Fibroblast of upper back skin (primary cell): ENCODE data around the gene CLK2.
"Not testable (repeated sequence)": the region's sequence is repeated elsewhere in the genome, so short reads cannot be mapped to it uniquely, and the experiment has no call there.

Source experiments
- DNase-seq: peaks from one replicate; pipeline ENCODE4 v3.0.0-alpha.2; 2013

Gene CLK2

DNA sequence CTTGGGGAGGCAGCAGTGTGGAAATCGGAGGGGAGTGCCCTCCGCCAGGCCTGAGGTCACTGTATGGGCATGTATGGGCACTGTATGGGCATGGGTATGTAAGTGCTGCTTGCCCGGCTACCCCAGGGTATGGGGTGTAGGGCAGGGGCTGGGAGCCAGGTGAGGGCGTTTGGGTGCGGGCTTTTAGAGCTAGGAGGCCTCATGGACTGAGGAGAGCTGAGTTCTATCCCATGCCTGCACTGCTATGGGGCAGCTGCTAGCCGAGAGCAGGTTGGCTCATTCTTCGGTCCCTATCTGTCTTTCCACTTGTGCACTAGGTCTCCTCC is 22.6 kb upstream of the CLK2 start:
- DNase-seq, result no peak

DNA sequence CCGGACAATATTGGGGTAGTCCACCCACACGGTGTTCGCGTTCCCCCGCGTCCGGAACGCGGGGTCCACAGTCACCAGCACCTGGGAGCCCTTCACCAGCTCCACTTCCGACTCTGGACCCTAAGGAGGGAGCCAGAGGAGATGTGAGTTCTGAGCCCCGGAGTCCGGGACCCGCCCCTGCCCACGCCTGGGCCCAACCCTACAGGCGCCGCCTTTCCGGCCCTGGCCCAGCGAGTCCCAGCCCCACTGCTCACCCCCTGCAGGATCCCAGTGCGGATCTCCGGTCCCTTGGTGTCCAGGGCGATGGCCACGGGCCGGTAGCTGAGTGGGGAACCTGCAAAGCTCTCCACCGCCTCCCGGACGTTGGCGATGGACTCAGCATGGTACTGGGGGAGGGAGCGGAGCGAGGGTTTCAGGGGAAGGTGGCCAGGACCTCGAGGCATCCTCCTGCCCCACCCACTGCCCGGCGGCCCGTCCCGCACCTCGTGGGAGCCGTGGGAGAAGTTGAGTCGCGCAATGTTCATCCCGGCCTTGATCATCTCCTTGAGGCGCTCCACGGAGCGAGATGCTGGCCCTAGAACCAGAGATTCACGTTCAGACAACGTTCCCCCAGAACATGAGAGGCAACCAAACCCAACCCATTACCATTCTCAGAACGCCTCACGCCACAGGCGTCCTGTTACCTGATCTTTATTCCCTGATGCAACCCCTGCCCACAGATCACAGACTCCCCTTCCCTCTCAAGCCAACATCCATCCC is 22.1 kb upstream of the CLK2 start:
- no peak for DNase-seq

- no peak for DNase-seq
These were observed 21.3 kb upstream of the CLK2 start for GRCh38 chr1:155294520-155295182.

DNA sequence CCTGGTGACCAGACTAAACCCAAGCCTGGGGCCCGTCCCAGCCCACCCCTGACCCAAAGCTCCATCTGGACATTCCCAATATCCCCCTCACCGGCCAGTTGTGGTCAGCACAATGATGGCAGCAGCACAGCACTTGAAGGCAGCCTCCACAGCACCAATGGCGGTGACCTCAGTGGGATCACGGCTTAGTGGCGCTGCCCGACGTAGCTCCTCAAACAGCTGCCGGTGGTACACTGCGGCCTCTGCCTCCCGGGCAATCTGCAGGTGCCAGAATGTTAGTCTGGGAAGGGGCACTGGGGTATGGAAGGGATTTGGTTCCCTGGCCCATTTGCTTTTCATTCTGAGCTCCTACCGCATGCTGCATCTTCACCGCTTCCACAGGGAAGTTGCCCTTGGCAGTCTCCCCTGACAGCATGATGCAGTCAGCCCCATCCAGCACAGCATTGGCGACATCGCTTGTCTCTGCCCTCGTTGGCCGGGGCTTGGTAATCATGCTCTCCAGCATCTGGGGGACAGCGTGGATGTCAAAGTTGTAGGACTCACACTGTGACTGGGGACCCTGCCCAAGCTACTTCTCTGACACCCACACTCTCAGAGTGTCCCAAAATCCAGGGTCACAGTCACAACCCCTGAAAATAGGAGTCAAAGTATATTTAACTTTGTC is 19.9 kb upstream of the CLK2 start:
- DNase-seq, result no peak

DNA sequence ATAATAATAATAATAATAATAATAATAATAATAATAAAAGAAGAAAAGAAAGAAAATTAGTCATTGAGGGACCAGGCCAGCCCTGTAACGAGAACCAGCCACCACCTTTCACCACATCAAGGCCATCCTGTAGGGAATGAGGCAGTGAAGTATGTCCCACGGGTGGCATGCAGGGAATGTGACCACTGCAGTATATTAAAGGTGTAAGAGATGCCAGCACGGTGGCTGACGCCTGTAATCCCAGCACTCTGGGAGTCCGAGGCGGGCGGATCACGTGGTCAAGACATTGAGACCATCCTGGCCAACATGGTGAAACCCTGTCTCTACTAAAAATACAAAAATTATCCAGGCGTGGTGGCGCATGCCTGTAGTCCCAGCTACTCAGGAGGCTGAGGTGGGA is 17.7 kb upstream of the CLK2 start:
- DNase-seq, result not testable (repeated sequence)

GRCh38 chr1:155287987-155288543 is 14.8 kb upstream of the CLK2 start:
- DNase-seq, result no peak

DNA sequence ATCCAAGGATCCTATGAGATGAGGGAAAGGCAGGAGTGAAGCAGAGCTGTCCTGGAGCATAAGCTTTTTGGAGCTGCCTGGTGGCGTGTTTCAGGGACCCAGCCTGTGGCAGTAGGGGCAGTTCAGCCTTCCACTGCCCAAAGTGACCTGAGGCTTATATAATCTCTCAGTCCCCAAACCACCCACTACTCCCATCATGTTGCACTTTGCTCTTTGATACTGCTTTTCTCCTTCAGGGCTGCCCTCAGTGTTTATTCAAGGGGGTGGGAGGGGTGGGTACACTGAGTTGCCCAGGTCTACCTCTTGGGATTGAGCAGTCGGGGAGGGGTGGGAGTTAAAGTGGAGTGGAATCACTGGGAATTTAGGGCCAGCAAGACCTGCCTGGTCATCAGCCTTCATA is 13.2 kb upstream of the CLK2 start:
- DNase-seq, result no peak

DNA sequence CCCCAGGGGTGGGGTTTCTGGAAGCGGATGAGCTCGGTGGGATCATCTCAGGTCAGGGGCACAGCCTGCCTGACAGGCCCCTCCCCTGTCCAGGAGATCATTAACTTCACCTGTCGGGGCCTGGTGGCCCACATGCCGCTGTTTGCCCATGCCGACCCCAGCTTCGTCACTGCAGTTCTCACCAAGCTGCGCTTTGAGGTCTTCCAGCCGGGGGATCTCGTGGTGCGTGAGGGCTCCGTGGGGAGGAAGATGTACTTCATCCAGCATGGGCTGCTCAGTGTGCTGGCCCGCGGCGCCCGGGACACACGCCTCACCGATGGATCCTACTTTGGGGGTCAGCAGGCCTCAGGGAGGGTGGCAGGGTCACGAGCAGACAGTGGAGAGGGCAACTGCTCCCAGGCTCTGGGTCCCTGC is 12.3 kb upstream of the CLK2 start:
- no peak for DNase-seq

- DNase-seq, result no peak
These were observed 11.8 kb upstream of the CLK2 start for GRCh38 chr1:155285063-155285462.

GRCh38 chr1:155284476-155284875 is 11.2 kb upstream of the CLK2 start:
- no peak for DNase-seq

GRCh38 chr1:155282488-155283091 is 9.3 kb upstream of the CLK2 start:
- no peak for DNase-seq

DNA sequence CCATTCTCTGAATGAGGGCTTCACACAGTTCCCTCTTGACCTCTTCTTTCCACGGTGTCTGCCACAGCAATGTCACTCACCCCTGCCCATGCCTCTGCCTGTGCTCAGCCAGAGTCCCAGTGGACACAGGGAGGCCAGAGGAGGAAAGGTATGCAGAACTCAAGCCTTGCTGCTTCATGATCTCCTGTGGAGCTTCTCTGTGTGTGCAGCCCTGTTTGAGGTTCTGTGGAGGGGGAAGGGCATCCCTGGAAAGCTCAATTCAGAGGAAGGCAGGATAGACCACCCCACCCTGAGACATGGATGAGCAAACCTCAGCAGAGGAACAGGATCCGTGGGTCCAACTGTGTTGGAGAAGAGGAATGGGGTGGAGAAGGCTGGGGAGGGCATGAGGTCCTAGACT is 6.0 kb upstream of the CLK2 start:
- no peak for DNase-seq

DNA sequence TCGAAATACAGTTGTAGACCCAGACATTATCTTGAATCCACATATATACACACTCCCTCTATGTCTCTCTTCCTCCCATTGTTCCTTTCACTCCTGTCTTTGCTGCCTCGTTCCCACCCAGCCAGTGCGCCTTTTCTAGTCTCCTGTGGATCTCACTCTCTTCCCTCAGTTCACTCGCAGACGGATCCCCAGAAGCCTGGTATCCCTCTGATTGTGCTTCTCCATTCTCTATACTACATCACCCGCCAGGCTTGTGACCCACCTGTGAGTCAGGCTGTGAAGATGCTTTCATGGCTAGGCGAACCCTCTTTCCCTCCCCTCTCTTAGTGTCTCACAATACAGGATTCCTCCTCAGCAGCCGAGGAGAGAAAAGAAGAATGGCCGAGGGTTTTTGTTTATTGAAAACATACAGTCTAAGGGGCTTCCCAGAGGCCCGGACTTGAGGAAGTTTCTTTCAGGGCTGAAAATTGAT is 5.4 kb upstream of the CLK2 start:
- no peak for DNase-seq

DNA sequence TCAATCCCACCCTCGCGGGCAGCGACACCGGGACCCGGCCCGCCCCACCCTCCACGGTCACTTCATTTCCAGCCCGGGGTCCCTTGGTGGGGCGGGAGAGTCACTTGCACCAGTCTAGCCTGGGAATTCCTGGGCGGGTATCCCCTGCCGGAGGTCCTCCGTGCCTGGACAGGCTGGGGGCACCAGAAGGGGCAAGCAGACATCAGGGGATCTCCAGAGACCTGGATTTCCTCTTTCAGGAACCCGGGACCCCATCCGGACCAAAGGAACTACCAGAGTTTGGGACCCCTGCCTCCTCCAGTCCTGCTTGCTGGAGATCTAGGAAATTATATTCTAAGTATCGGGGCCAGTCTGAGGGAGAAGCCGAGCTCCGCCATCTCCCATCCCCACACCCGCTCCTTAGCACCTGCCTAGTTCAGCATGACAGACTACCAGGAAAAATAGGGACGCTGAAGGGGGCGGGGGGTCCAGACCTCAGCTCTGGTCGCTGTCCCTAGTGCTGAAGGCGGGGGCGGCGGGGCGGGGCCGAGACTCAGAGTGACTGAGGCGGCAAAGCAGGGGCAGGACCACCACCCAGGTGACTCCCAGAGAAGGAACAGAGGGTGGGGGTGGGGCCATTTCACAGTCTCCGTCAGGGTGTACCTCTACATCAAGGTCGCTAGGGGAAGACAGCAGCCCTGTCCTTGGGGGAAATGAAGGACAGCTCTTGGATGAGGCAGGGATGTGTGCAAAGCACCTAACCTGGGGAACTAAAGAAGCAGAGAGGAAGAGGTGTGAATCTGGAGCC is 4.8 kb upstream of the CLK2 start:
- peak; percentile 19 for DNase-seq

- peak; percentile 94 for DNase-seq
These were observed 4.0 kb upstream of the CLK2 start, which contains the start of gene HCN3 for GRCh38 chr1:155277070-155277901. Gene HCN3, plus strand, starts transcription at chr1:155277463. Its CDS starts 128 bp downstream, at chr1:155277591.

DNA sequence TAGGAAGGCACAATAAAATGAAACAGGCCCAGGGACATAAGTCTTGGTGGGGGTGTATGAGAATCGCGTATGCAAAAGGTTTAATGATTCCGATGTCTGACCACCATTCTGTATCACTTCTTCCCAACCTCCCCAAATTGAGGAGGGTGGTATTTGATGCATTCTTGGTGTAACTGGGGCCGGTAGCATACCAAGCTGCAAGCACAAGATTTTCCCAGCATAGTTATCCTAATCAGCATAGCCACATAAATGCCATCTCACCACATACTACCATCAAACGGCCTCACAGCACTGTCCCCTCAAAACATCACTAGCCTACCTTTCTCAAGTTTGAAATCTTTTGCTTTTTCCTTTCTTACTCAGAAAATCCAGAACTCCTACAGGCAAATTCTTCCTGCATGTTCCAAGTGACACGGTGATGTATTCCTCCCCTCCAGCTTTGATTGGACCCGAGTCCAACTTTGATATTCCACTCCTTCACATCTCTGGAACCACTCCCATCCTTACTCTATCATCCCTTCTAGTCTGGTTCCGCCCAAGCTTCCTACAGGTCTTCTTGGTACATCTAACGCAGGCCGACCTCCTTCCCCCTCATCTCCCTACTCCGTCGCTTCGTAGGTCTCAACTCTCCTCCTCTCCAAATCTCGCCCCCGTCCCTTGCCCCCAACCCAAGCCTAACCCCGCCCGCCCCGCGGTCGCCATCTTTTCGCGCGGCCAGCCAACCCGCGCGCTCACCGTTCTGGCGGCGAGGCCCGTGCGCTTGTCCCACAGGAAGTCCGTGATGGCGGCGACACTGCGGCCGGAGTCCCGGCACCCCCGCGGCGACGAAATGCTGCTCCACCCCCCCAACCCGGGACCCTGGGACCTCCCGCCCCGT is 600 bp downstream of the CLK2 start:
- peak; percentile 56 for DNase-seq

DNA sequence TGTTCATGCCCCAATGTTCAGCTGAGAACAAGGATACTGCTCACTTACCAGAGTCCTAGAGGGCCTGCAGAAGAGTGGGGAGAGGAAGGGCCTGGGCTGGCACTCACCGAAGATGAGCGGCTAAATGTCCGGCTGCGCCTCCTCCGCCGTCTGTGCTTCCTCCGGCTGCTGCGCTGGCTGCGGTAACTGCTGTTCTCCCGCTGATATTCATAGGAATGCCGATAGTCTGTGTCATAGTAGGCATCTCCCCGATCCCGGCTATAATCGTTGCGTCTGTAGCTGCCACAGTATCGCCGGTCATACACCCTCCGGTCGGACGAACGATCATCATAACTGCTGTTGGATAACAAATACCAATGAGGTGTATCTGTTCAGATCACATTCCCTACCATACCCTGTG is 3.9 kb downstream of the CLK2 start:
- DNase-seq, result no peak

DNA sequence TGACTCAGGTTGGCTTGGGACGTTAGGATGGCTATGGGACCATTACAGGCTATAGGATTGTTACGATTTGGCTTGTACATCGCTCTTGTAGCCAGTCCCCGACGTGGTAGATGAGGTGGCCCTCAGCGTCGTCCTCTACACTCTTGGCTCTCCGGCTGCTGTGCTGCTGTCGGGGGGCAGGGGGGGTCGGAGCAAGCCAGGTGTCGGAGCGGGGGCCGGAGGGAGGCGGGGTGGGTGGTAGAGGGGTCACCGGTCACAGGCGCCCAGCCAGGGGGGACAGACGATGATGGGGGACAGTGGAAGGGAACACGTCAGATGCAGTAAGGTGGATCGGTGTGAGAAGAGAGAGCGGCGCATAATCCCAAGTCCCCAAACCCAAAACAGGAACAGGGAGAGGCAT is 4.7 kb downstream of the CLK2 start:
- DNase-seq, result no peak

- no peak for DNase-seq
These were observed 5.9 kb downstream of the CLK2 start for GRCh38 chr1:155267373-155267772.

DNA sequence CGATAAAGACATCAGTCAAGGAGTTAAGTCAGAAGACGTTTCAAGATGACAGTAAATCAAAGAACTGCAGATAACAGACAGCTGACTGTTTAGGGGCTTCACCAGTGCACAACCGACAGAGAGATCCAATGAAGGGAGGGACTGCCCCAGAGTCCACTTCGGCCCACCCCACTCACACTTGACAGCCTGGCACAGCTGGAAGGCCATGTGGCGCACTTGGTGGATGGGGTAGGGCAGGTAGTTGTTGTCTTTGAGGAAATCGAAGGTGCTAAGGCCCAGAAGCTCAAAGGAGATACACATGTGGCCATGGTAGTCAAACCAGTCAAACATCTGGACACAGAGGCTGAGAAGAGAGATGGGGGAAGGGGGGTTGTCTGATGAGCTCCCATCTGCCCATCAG is 6.8 kb downstream of the CLK2 start:
- DNase-seq, result no peak

- no peak for DNase-seq
These were observed 10.2 kb downstream of the CLK2 start for GRCh38 chr1:155263067-155263466.
